ENCODE results near the gene TMEM107. TPM values are rescaled to one million over a fixed set of nuclear protein-coding genes. Genes with fewer than 3 reads are reported as not detected.

TMEM107 gene
- 31.8 and 36.0 TPM in 2 replicates for total RNA-seq (2013; cell fraction: nucleolus; rRNA removed)
- total RNA-seq (2014; rRNA removed) = 38.7 and 47.6 TPM in 2 replicates
- total RNA-seq (2014; rRNA removed; fragmentation: Illumina TruSeq; extraction: Trizol) = 23.7 and 24.9 TPM in 2 replicates
- 18.6 and 20.0 TPM in 2 replicates for total RNA-seq (2021)
- 9.9 TPM for polyA plus RNA-seq (2011; ENCODE audit: low read depth)
- 32.9 and 33.7 TPM in 2 replicates for polyA plus RNA-seq (2011; rRNA removed)
- polyA plus RNA-seq (2011; cell fraction: cytosol; rRNA removed) = 40.2 and 40.3 TPM in 2 replicates
- polyA plus RNA-seq (2011; cell fraction: nucleus; rRNA removed) = 32.6 and 35.3 TPM in 2 replicates
- 19.2 and 20.9 TPM in 2 replicates for polyA plus RNA-seq (2012)
- 7.5 and 7.9 TPM in 2 replicates for polyA plus RNA-seq (2014; fragmentation: Illumina TruSeq; extraction: Trizol)
- 10 to 100 TPM; 20.8 to 27.0 TPM for polyA plus RNA-seq (2014; fragmentation: Nextera tagmentation; extraction: Ambion mirVana)
- 13.0 and 15.7 TPM in 2 replicates for polyA plus RNA-seq (2014; rRNA removed)
- 10 to 100 TPM; 22.5 to 23.3 TPM for polyA plus RNA-seq (2016; fragmentation: Nextera tagmentation; extraction: Ambion mirVana)
- 132 and 195 TPM in 2 replicates for polyA minus RNA-seq (2011; rRNA and poly(A)+ RNA removed)
- 52.2 and 52.7 TPM in 2 replicates for polyA minus RNA-seq (2011; cell fraction: cytosol; rRNA and poly(A)+ RNA removed)
- polyA minus RNA-seq (2011; cell fraction: nucleus; rRNA and poly(A)+ RNA removed) = 146 and 159 TPM in 2 replicates
- Bru-seq, nascent RNA = percentile 83 among the genes with signal in this experiment
- percentile 75 among the genes with signal in this experiment for BruChase-seq, experiment 1, labeled RNA remaining after a 6-hour chase
- percentile 73 among the genes with signal in this experiment for BruChase-seq, experiment 2, labeled RNA remaining after a 2-hour chase
- long read RNA-seq, experiment 1, partial matches to known transcripts = 3 of 9 reads
- long read RNA-seq, experiment 1, other reads (novel, unspliced or antisense) = 1 of 9 reads
- long read RNA-seq, experiment 2, transcript TMEM107-204 (5 exons, 747 nt) = major isoform, 8 of 20 reads
- long read RNA-seq, experiment 2, partial matches to known transcripts = 2 of 20 reads
- long read RNA-seq, experiment 2, other reads (novel, unspliced or antisense) = 2 of 20 reads

GRCh38 chr17:8176197-8176940 is at the start of gene TMEM107:
TSS of gene TMEM107 (minus strand) at chr17:8176380. CDS start at chr17:8176286, 94 bp downstream.
- ChIA-PET CTCF (interaction anchor here (0.6 to 1.7 kb wide), 5 partner anchors 15 to 85 kb away, joined by 3 to 8 read pairs (median 3); partner anchors contain the start of gene HES7), SMC1A (ENCODE audit: uncharacterized antibody, unreplicated experiment) (interaction anchor here (0.5 to 1.1 kb wide), 3 partner anchors 10 to 118 kb away, joined by 3 read pairs; partner anchors contain the start of gene SLC25A35), POLR2A (interaction anchor here (0.6 to 2.8 kb wide), 7 partner anchors 11 to 311 kb away, joined by 3 to 26 read pairs (median 3); partner anchors contain the start of gene CTC1), RAD21 (ENCODE audit: unreplicated experiment) (interaction anchor here (0.7 to 2.5 kb wide), 6 partner anchors 9 to 50 kb away, joined by 3 to 13 read pairs (median 4); partner anchors contain the start of gene BORCS6)
- Histone ChIP-seq H3K79me2 (ENCODE audit: control insufficient read depth, insufficient read depth, low read length) (peaks cover 3% of the 10 kb centered on the region; the same call in 1 of the 2 replicates), H3K36me3 (ENCODE audit: control insufficient read depth in 2 of 2, insufficient read depth in 2 of 2, low read length in 1 of 2) (no peaks in the 10 kb centered on the region), H3K9me3 (replicated peaks; ENCODE audit: control insufficient read depth, insufficient read depth, low read length) (no peaks in the 10 kb centered on the region), H3K9ac (ENCODE audit: control insufficient read depth, insufficient read depth, low read length) (peak within 1 kb of the TSS; percentile 67), H4K20me1 (ENCODE audit: control insufficient read depth, insufficient read depth) (no peaks in the 10 kb centered on the region), H3K27me3 (replicated peaks in 1 of 2; ENCODE audit: control insufficient read depth in 2 of 2, insufficient read depth in 2 of 2, low read length in 1 of 2) (no peaks in the 10 kb centered on the region), H3K4me1 (ENCODE audit: control insufficient read depth, insufficient read depth, low read length) (peaks cover 14% of the 10 kb centered on the region), H2AFZ (ENCODE audit: control insufficient read depth, low read depth, low read length) (peak within 1 kb of the TSS; percentile 83), H3K4me2 (ENCODE audit: control insufficient read depth, insufficient read depth) (peak within 1 kb of the TSS; percentile 70), H3K4me3 (peak within 1 kb of the TSS; percentile 93), H3K27ac (ENCODE audit: control insufficient read depth, insufficient read depth) (peak within 1 kb of the TSS; percentile 61)
- WGBS (ENCODE audit: insufficient coverage, insufficient replicate concordance, low lambda C conversion rate, missing lambda C conversion rate) = under 1% methylated on average over 53 of the region's 56 CpGs
- ATAC-seq (peak; percentile 73), DNase-seq (ENCODE audit: low read depth, low spot score) (peak; percentile 69), FAIRE-seq (peak; percentile 27)
- intact Hi-C loops (cut with micrococcal nuclease; ENCODE audit: unreplicated experiment) (no loop called here), in situ Hi-C loops (cut with MboI) (no loop called here)
- BruUV-seq (replicated peaks) = TSS peak; percentile 66
- TF ChIP-seq NKRF (conservative IDR thresholded peaks at IDR 0.05) (peak; percentile 53), E2F4 (IDR thresholded peaks at IDR 0.05; ENCODE audit: low read depth, low read length) (peak; percentile 64), POLR2A (IDR thresholded peaks at IDR 0.05; ENCODE audit: low read depth, low read length) (peak; percentile 63), ZBTB40 (IDR thresholded peaks at IDR 0.05; ENCODE audit: borderline replicate concordance) (peak; percentile 39; the same call in 1 of the 2 replicates), ESRRA (IDR thresholded peaks at IDR 0.05; ENCODE audit: low read length) (no peak), TCF3 (IDR thresholded peaks at IDR 0.05; ENCODE audit: borderline replicate concordance, insufficient read depth, low read depth, low read length) (no peak), EZH2 (IDR thresholded peaks at IDR 0.05; ENCODE audit: borderline replicate concordance, control insufficient read depth, low read depth, low read length) (no peak), EP300 (IDR thresholded peaks at IDR 0.05; ENCODE audit: borderline replicate concordance in 1 of 2, control insufficient read depth in 1 of 2, low read depth in 2 of 2, low read length in 2 of 2) (no peak), ZNF24 (IDR thresholded peaks at IDR 0.05) (no peak), BRCA1 (IDR thresholded peaks at IDR 0.05; ENCODE audit: low read depth, low read length) (peak; percentile 75)
